Measurements from ENCODE around the gene PTPN1.

DNA sequence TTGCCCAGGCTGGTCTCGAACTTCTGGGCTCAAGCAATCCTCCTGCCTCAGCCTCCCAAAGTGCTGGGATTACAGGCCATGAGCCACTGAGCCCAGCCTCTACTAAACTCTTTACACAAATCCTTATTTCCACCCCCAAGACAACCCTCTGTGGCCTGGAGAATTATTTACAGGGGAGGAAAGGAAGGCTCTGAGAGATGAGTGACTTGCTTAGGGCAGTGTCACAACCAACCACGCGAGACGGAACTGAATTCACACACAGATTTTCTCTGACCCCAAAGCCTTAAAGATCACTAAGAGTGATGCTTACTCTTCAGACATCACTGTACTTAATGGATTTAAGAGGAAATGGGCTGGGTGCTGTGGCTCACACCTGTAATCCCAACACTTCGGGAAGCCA lies 95.0 kb downstream of the PTPN1 start:
- TF ChIP-seq, protein P1, sequence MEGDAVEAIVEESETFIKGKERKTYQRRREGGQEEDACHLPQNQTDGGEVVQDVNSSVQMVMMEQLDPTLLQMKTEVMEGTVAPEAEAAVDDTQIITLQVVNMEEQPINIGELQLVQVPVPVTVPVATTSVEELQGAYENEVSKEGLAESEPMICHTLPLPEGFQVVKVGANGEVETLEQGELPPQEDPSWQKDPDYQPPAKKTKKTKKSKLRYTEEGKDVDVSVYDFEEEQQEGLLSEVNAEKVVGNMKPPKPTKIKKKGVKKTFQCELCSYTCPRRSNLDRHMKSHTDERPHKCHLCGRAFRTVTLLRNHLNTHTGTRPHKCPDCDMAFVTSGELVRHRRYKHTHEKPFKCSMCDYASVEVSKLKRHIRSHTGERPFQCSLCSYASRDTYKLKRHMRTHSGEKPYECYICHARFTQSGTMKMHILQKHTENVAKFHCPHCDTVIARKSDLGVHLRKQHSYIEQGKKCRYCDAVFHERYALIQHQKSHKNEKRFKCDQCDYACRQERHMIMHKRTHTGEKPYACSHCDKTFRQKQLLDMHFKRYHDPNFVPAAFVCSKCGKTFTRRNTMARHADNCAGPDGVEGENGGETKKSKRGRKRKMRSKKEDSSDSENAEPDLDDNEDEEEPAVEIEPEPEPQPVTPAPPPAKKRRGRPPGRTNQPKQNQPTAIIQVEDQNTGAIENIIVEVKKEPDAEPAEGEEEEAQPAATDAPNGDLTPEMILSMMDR (conservative IDR thresholded peaks at IDR 0.05; ENCODE audit: low read length): no peak
- TF ChIP-seq EZH2phosphoT487 (IDR thresholded peaks at IDR 0.05; ENCODE audit: borderline replicate concordance): no peak
